Body of pancreas (tissue), 4 donors: ENCODE measurements around the gene SCAPER. TPM values are rescaled to one million over a fixed set of nuclear protein-coding genes. Genes with fewer than 3 reads are reported as not detected.

ENCODE experiments used
- ATAC-seq: fragments of 150-250 bp; one replicate; pipeline ENCODE4 v1.9.1; 2016
- DNase-seq, 4 donors: peaks; one replicate each; pipeline ENCODE4 v3.0.0-alpha.2; 2019
- H3K27ac ChIP-seq, 4 donors: fragments of 200-600 bp; sonication (generic); 1 replicate in 3 of 4; 2 replicates in 1 of 4; pipeline versions ENCODE4 v1.5.1 to v1.6.1; 2016 to 2019; ENCODE audit warnings: mild to moderate bottlenecking in 1 of 4, mixed read lengths in 1 of 4, moderate library complexity in 1 of 4
- H3K27me3 ChIP-seq, 2 donors: fragments of 200-600 bp; sonication (generic); one replicate each; pipeline ENCODE4 v1.6.0; 2016; ENCODE audit warnings: mild to moderate bottlenecking in 1 of 2
- H3K36me3 ChIP-seq, 2 donors: fragments of 200-600 bp; sonication (generic); replicated peaks in 1 of 2; 2 replicates each; pipeline ENCODE4 v1.5.1; 2016; ENCODE audit warnings: low read depth in 2 of 2; ENCODE audit not compliant: insufficient read depth in 1 of 2
- H3K4me1 ChIP-seq: fragments of 200-600 bp; sonication (generic); one replicate; pipeline ENCODE4 v1.6.0; 2016
- H3K4me3 ChIP-seq, 2 donors: fragments of 200-600 bp; sonication (generic); 1 replicate in 1 of 2; 2 replicates in 1 of 2; pipeline ENCODE4 v1.5.1; 2016 to 2019
- H3K9me3 ChIP-seq, 3 donors: fragments of 200-600 bp; sonication (generic); 1 replicate in 2 of 3; 2 replicates in 1 of 3; pipeline ENCODE4 v1.5.1; 2016
- POLR2A ChIP-seq, 3 donors: fragments of 450-650 bp; IDR thresholded peaks; one replicate each; pipeline ENCODE4 v1.6.1; 2016; ENCODE audit warnings: antibody characterized with exemption in 3 of 3, mild to moderate bottlenecking in 2 of 3
- WGBS, 2 donors: methylation state at CpG; one replicate each; pipeline ENCODE4 v1.1.5; 2017; 5-methylcytosine and 5-hydroxymethylcytosine counted together
- intact Hi-C: fragments of 100-400 bp; cut with DNase I; formaldehyde crosslinking; loops from one replicate; pipeline ENCODE4 v1.15.1; 2023
- total RNA-seq, 2 donors: library from RNA; depleted of rRNA; stranded (reverse); fragments of >200 nt; gene quantifications; one replicate each; pipeline ENCODE4 v1.1.0, GENCODE V29; 2016
- TF ChIP-seq, protein P1 (sequence below), 7 experiments: fragments of 450-650 bp in 4 of 7; fragments of 200-600 bp in 3 of 7; sonication (generic) in 3 of 7; IDR thresholded peaks; one replicate each; pipeline ENCODE4 v1.5.1; 2016 to 2019; ENCODE audit warnings: antibody characterized with exemption in 7 of 7

Gene SCAPER
- total RNA-seq, 2 donors from 2014 or later = 22.1 to 46.2 TPM

DNA sequence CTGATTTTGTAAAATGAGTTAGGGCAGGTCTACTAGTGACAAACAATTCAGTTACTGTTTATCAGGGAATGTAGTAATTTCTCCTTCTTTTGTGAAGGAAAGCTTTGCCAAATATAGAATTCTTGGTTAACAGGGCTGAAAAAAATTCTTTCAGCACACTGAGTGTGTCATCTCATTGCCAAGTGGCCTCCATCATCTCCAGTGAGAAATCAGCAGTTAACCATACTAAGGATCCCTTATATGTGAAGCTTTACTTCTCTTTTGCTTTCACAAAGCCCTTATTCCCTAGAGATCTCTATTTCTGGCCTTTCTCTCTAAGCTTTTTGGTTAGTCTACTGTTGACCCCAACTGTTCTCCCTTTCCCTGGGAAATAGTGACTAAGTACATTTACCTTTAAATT, 269.1 kb downstream of the SCAPER start:
- H3K4me1 ChIP-seq = no peaks in the 10 kb centered on the region
- DNase-seq (no peak), ATAC-seq (no peak)
- no peaks in the 10 kb centered on the region for H3K27me3 ChIP-seq
- no peaks in the 10 kb centered on the region for H3K36me3 ChIP-seq
- TF ChIP-seq, protein P1, sequence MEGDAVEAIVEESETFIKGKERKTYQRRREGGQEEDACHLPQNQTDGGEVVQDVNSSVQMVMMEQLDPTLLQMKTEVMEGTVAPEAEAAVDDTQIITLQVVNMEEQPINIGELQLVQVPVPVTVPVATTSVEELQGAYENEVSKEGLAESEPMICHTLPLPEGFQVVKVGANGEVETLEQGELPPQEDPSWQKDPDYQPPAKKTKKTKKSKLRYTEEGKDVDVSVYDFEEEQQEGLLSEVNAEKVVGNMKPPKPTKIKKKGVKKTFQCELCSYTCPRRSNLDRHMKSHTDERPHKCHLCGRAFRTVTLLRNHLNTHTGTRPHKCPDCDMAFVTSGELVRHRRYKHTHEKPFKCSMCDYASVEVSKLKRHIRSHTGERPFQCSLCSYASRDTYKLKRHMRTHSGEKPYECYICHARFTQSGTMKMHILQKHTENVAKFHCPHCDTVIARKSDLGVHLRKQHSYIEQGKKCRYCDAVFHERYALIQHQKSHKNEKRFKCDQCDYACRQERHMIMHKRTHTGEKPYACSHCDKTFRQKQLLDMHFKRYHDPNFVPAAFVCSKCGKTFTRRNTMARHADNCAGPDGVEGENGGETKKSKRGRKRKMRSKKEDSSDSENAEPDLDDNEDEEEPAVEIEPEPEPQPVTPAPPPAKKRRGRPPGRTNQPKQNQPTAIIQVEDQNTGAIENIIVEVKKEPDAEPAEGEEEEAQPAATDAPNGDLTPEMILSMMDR (IDR thresholded peaks at IDR 0.05) = no peak
- TF ChIP-seq POLR2A (IDR thresholded peaks at IDR 0.05) = no peak
- no peak overlapping the region for H3K27ac ChIP-seq
- no peak overlapping the region for H3K4me3 ChIP-seq
- peaks cover 0 to 4% (median 0%) of the 10 kb centered on the region in 3 donors for H3K9me3 ChIP-seq
- intact Hi-C loops = no loop called here

DNA sequence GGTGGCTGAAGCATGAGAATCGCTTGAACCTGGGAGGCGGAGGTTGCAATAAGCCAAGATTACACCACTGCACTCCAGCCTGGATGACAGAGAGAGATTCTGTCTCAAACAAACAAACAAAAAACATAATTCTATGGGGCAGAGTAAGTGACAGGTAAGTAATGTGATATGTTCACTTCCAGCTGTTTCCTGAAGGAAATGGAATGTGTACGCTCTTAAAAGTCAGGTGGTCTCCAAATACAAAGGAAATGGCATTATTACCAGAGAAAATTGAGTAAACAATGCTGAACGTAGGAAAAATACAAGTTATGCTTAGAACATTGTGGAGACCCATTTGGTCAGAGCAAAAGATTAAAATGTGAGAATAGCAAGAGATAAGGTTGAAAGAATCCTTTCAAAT, 278.5 kb downstream of the SCAPER start:
- H3K36me3 ChIP-seq = no peaks in the 10 kb centered on the region
- ATAC-seq = no peak
- no peak for TF ChIP-seq POLR2A (IDR thresholded peaks at IDR 0.05)
- TF ChIP-seq, protein P1 (IDR thresholded peaks at IDR 0.05) = no peak
- 89% methylated on average over 4 of the region's 4 CpGs for WGBS, 2 donors
- intact Hi-C loops = no loop called here
- no peaks in the 10 kb centered on the region for H3K9me3 ChIP-seq
- H3K27me3 ChIP-seq = no peaks in the 10 kb centered on the region
- no peak overlapping the region for H3K4me3 ChIP-seq
- H3K27ac ChIP-seq = no peak overlapping the region
- H3K4me1 ChIP-seq = no peaks in the 10 kb centered on the region
- DNase-seq = no peak

DNA sequence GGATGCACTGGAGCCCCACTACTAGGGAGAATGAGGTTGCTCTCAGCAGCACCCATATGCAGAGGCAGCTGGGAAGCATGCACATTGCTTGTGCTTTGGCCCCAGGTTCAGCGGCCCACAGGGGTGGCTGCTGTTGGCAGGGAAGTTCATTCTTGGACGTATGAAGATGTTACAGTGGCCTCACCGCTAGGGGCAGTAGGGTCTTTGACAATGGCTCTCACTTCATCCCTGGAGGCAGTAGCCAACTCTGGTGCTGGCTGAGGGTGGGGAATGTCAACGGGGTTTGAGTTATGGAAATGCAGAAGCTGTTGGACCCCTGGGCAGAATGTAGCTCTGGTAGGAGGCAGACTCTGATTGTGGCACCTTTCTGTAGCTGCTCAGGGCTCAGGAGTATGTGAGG, 279.9 kb downstream of the SCAPER start:
- no peaks in the 10 kb centered on the region for H3K36me3 ChIP-seq
- H3K27ac ChIP-seq = no peak overlapping the region
- H3K9me3 ChIP-seq = no peaks in the 10 kb centered on the region
- intact Hi-C loops = no loop called here
- DNase-seq (no peak), ATAC-seq (no peak)
- no peaks in the 10 kb centered on the region for H3K4me1 ChIP-seq
- H3K27me3 ChIP-seq = no peaks in the 10 kb centered on the region
- TF ChIP-seq, protein P1 (IDR thresholded peaks at IDR 0.05) = no peak
- no peak for TF ChIP-seq POLR2A (IDR thresholded peaks at IDR 0.05)
- WGBS, 2 donors = 91 to 100% methylated on average over 2 to 4 of the region's 4 CpGs
- no peak overlapping the region for H3K4me3 ChIP-seq

DNA sequence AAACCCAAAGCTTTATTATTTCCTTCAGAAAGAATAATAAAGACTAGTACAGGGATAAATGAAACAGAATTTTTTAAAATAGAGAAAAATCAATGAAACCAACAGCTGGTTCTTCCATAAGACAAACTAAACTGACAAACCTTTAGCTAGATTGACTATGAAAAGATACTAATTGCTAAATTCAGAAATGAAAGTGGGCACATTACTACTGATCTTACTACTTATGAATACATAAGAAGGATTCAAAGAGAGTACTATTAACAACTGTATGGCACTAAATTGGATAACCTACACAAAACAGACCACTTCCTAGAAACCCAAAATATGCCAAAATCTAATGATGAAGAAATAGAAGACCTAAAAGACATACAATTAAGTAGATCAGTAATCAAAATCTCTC, 290.4 kb downstream of the SCAPER start:
- no peaks in the 10 kb centered on the region for H3K36me3 ChIP-seq
- H3K27me3 ChIP-seq = no peaks in the 10 kb centered on the region
- TF ChIP-seq, protein P1 (IDR thresholded peaks at IDR 0.05) = no peak
- TF ChIP-seq POLR2A (IDR thresholded peaks at IDR 0.05) = no peak
- no peak overlapping the region for H3K4me3 ChIP-seq
- H3K9me3 ChIP-seq = peaks cover 0 to 7% (median 0%) of the 10 kb centered on the region in 3 donors
- H3K27ac ChIP-seq = no peak overlapping the region
- DNase-seq (no peak), ATAC-seq (no peak)
- intact Hi-C loops = no loop called here
- H3K4me1 ChIP-seq = no peaks in the 10 kb centered on the region

DNA sequence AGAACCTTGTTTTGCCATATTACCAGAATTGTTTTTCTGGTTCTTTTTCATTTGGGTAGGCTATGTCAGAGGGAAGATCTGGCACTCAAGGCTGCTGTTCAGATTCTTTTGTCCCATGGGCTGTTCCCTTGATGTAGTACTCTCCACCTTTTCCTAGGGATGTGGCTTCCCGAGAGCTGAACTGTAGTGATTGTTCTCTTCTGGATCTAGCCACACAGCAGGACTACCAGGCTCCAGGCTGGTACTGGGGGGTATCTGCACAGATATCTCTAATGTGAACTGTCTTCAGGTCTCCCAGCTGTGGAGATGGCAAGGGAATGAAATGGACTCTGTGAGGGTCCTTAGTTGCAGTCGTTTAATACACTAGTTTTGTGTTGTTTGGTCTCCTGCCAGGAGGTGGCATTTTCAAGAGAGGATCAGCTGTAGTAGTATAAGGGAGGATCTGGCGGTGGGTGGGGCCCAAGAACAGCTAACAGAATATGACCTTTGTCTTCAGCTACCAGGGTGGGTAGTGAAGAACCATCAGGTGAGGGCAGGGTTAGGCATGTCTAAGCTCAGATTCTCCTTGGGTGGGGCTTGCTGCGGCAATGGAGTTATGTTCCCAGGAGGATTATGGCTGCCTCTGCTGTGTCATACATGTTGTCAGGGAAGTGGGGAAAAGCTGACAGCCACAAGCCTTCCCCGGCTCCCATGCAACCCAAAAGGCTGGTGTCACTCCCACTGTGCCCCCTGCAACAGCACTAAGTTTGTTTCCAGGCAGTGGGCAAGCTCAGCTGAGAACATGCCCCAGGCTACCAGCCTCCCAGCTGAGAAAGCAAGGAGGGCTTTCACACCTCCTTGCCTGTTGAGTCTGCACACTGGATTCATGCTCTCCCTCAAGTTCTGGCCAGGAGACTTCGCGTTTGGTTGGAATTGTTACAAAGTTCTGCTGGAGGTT, 316.1 kb downstream of the SCAPER start:
- TF ChIP-seq POLR2A (IDR thresholded peaks at IDR 0.05) = no peak
- TF ChIP-seq, protein P1 (IDR thresholded peaks at IDR 0.05) = no peak
- Histone ChIP-seq H3K27ac (no peak overlapping the region), H3K9me3 (no peaks in the 10 kb centered on the region), H3K4me3 (no peak overlapping the region), H3K36me3 (no peaks in the 10 kb centered on the region), H3K27me3 (no peaks in the 10 kb centered on the region), H3K4me1 (no peaks in the 10 kb centered on the region)
- ATAC-seq = no peak
- intact Hi-C loops = no loop called here
- no peak for DNase-seq
- WGBS, 2 donors = 83 to 91% methylated on average over 7 of the region's 7 CpGs
